Measurements from ENCODE around the gene TUBGCP4. TPM values are rescaled to one million over a fixed set of nuclear protein-coding genes. Genes with fewer than 3 reads are reported as not detected.

The TUBGCP4 gene
- total RNA-seq, 1 donor from 2014 or later = 12.8 TPM

- peaks cover 2% of the 10 kb centered on the region for H3K36me3 ChIP-seq (ENCODE audit: control insufficient read depth, insufficient read depth, low read length)
- TF ChIP-seq CTCF (IDR thresholded peaks at IDR 0.05; ENCODE audit: insufficient read depth, low read length, poor library complexity, severe bottlenecking) = no peak
- no peak for DNase-seq (ENCODE audit: low read depth)
Observed at GRCh38 chr15:43330780-43331087, 40.2 kb upstream of the TUBGCP4 start.

GRCh38 chr15:43346305-43346704 lies 24.6 kb upstream of the TUBGCP4 start:
- H3K4me3 ChIP-seq (ENCODE audit: low read depth, low read length) = no peak overlapping the region
- DNase-seq (ENCODE audit: low read depth) = no peak
- no peaks in the 10 kb centered on the region for H3K27me3 ChIP-seq (ENCODE audit: control insufficient read depth, insufficient read depth, low read length)
- no peaks in the 10 kb centered on the region for H3K36me3 ChIP-seq (ENCODE audit: control insufficient read depth, insufficient read depth, low read length)
- TF ChIP-seq CTCF (IDR thresholded peaks at IDR 0.05; ENCODE audit: insufficient read depth, low read length, poor library complexity, severe bottlenecking) = no peak

More at GRCh38 chr15:43330780-43331087, 40.2 kb upstream of the TUBGCP4 start:
- H3K4me3 ChIP-seq (ENCODE audit: low read depth, low read length) = peak overlapping the region; percentile 57
- H3K27me3 ChIP-seq (ENCODE audit: control insufficient read depth, insufficient read depth, low read length) = no peaks in the 10 kb centered on the region

- H3K27me3 ChIP-seq (ENCODE audit: control insufficient read depth, insufficient read depth, low read length) = no peaks in the 10 kb centered on the region
- H3K36me3 ChIP-seq (ENCODE audit: control insufficient read depth, insufficient read depth, low read length) = no peaks in the 10 kb centered on the region
- DNase-seq (ENCODE audit: low read depth) = no peak
- no peak overlapping the region for H3K4me3 ChIP-seq (ENCODE audit: low read depth, low read length)
- no peak for TF ChIP-seq CTCF (IDR thresholded peaks at IDR 0.05; ENCODE audit: insufficient read depth, low read length, poor library complexity, severe bottlenecking)
Observed at GRCh38 chr15:43347114-43347513, 23.8 kb upstream of the TUBGCP4 start.

- Histone ChIP-seq H3K4me3 (ENCODE audit: low read depth, low read length) (no peak overlapping the region), H3K27me3 (ENCODE audit: control insufficient read depth, insufficient read depth, low read length) (no peaks in the 10 kb centered on the region), H3K36me3 (ENCODE audit: control insufficient read depth, insufficient read depth, low read length) (no peaks in the 10 kb centered on the region)
- no peak for DNase-seq (ENCODE audit: low read depth)
- no peak for TF ChIP-seq CTCF (IDR thresholded peaks at IDR 0.05; ENCODE audit: insufficient read depth, low read length, poor library complexity, severe bottlenecking)
Observed at GRCh38 chr15:43352693-43353382, 18.1 kb upstream of the TUBGCP4 start.

- no peak overlapping the region for H3K4me3 ChIP-seq (ENCODE audit: low read depth, low read length)
- H3K36me3 ChIP-seq (ENCODE audit: control insufficient read depth, insufficient read depth, low read length) = peaks cover 4% of the 10 kb centered on the region
Observed at GRCh38 chr15:43360821-43361220, 10.1 kb upstream of the TUBGCP4 start.

More at GRCh38 chr15:43360821-43361220, 10.1 kb upstream of the TUBGCP4 start:
- no peak for DNase-seq (ENCODE audit: low read depth)
- H3K27me3 ChIP-seq (ENCODE audit: control insufficient read depth, insufficient read depth, low read length) = no peaks in the 10 kb centered on the region
- no peak for TF ChIP-seq CTCF (IDR thresholded peaks at IDR 0.05; ENCODE audit: insufficient read depth, low read length, poor library complexity, severe bottlenecking)

All from kidney epithelial cell (primary cell).